Measurements from ENCODE around the gene NOL11.
A peak's percentile ranks its signal among the peaks of the same experiment; 100 is the strongest.

NOL11 gene

DNA sequence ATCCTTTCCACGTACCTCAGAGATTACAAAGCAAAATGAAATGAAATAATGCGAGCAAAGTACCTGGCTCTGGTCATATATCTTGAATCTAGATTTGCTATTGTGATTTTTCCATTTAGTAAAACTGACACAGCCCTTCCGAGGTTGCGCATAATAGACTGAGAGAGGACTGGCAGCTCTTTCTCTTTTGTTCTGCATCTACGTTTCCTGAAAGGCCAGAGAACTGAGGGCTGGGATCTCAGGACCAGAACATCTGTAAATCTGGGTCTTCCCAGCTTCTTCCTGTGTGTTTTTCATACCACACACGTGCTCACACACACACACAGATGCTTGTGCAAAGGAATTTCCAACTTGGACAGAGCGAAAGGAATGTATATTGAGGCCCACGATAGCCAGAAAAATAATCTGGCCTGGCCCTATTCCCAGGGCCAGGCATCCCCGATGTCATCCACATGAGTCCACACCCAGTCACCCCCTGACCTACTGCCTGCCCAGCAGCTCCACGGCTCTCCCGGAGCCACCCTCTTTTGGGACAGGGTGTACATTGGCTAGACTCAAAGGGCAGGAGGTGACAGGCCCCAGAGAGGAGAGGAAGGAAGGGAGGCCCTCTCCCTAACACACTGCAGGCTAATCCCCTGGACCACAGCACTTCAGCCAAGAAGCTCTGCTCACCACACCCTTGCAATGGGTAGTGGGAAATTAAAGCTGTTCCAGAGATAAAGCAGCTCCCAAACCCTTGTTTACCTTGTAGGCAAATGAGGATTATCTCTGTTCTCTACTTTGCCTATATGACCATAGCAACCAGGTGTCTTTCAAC lies 41.8 kb downstream of the NOL11 start:
- no peak overlapping the region for H2AK5ac ChIP-seq (ENCODE audit: low read length)
- no peaks in the 10 kb centered on the region for H3K36me3 ChIP-seq (ENCODE audit: control insufficient read depth, insufficient read depth, low read length)
- no peaks in the 10 kb centered on the region for H3K4me1 ChIP-seq (ENCODE audit: control insufficient read depth, low read depth, low read length)
- no peak overlapping the region for H4K5ac ChIP-seq (ENCODE audit: low read length)
- no peak overlapping the region for H2BK120ac ChIP-seq (ENCODE audit: low read depth, low read length)
- WGBS (ENCODE audit: extremely low coverage, insufficient coverage, low lambda C conversion rate): no CpG with 5 or more reads among the region's 11 CpGs
- no peaks in the 10 kb centered on the region for H3K79me2 ChIP-seq (ENCODE audit: control insufficient read depth, insufficient read depth, low read length)
- H3K4me2 ChIP-seq (ENCODE audit: low read length): no peak overlapping the region
- no peak overlapping the region for H3K56ac ChIP-seq (ENCODE audit: low read length)
- no peak overlapping the region for H2BK15ac ChIP-seq (replicated peaks; ENCODE audit: low read depth)
- H3K4me3 ChIP-seq (ENCODE audit: low read length): no peak overlapping the region
- H4K8ac ChIP-seq (ENCODE audit: low read depth, low read length): no peak overlapping the region
- no peaks in the 10 kb centered on the region for H3K27me3 ChIP-seq (ENCODE audit: insufficient read depth, low read length, poor library complexity)
- no peak for DNase-seq
- H3K9ac ChIP-seq (ENCODE audit: low read length): no peak overlapping the region
- H3K79me1 ChIP-seq (ENCODE audit: low read length): no peaks in the 10 kb centered on the region
- no peak overlapping the region for H3K27ac ChIP-seq (ENCODE audit: low read depth, low read length)
- H3K4ac ChIP-seq (ENCODE audit: low read depth, low read length): no peak overlapping the region
- H3K23ac ChIP-seq (ENCODE audit: low read length): no peak overlapping the region
- H2BK5ac ChIP-seq (ENCODE audit: low read length): no peak overlapping the region
- H3K18ac ChIP-seq (ENCODE audit: low read length): no peak overlapping the region

DNA sequence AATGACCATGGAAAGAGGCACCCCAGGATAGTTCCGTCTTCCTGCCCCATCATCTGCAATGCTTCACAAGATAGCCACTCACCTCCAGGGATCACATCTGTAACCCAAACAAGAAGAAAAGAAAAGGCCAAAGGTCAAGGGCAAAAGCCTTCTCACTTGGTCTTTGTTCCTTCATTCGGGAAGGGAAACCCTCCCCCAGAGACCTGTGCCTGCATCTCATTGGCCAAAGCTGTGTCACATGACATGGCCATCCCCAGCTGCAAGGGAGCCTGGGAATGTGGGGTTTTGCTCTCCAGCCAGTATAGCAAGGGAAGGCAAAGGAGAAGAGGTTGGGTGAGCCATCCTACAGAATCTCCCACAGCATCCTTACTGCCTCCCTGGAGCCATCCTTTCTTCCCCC lies 47.9 kb downstream of the NOL11 start:
- Histone ChIP-seq H3K79me1 (ENCODE audit: low read length) (no peaks in the 10 kb centered on the region), H2BK5ac (ENCODE audit: low read length) (no peak overlapping the region), H4K8ac (ENCODE audit: low read depth, low read length) (no peak overlapping the region), H3K4me3 (ENCODE audit: low read length) (no peak overlapping the region), H3K4me2 (ENCODE audit: low read length) (no peak overlapping the region), H3K56ac (ENCODE audit: low read length) (no peak overlapping the region), H3K27me3 (ENCODE audit: insufficient read depth, low read length, poor library complexity) (no peaks in the 10 kb centered on the region), H3K27ac (ENCODE audit: low read depth, low read length) (no peak overlapping the region), H3K4ac (ENCODE audit: low read depth, low read length) (no peak overlapping the region), H2AK5ac (ENCODE audit: low read length) (no peak overlapping the region), H3K4me1 (ENCODE audit: control insufficient read depth, low read depth, low read length) (no peaks in the 10 kb centered on the region), H3K9ac (ENCODE audit: low read length) (no peak overlapping the region), H3K36me3 (ENCODE audit: control insufficient read depth, insufficient read depth, low read length) (no peaks in the 10 kb centered on the region), H3K23ac (ENCODE audit: low read length) (no peak overlapping the region), H2BK15ac (replicated peaks; ENCODE audit: low read depth) (no peak overlapping the region), H2BK120ac (ENCODE audit: low read depth, low read length) (no peak overlapping the region), H4K5ac (ENCODE audit: low read length) (peak overlapping the region; percentile 23), H3K79me2 (ENCODE audit: control insufficient read depth, insufficient read depth, low read length) (no peaks in the 10 kb centered on the region), H3K18ac (ENCODE audit: low read length) (no peak overlapping the region)
- peak; percentile 11 for DNase-seq
- WGBS (ENCODE audit: extremely low coverage, insufficient coverage, low lambda C conversion rate): no CpG with 5 or more reads among the region's 2 CpGs

DNA sequence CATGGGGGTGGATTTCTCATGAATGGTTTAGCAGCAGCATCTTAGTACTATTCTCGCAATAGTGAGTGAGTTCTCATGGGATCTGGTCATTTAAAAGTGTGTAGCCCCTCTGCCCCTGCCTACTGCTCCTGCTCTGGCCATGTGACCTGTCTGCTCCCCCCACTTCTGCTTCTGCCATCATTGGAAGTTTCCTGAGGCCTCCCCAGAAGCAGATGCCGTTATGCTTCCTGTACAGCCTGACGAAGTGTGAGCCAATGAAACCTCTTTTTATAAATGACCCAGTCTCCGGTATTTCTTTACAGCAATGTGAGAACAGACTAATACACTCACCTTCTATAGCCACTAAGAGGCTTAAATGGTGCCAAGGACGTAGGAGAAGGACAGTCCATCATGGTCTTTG lies 51.5 kb downstream of the NOL11 start:
- Histone ChIP-seq H4K5ac (ENCODE audit: low read length) (no peak overlapping the region), H3K56ac (ENCODE audit: low read length) (no peak overlapping the region), H2BK120ac (ENCODE audit: low read depth, low read length) (no peak overlapping the region), H2BK15ac (replicated peaks; ENCODE audit: low read depth) (no peak overlapping the region), H3K23ac (ENCODE audit: low read length) (no peak overlapping the region), H3K79me1 (ENCODE audit: low read length) (no peaks in the 10 kb centered on the region), H3K9ac (ENCODE audit: low read length) (no peak overlapping the region), H3K79me2 (ENCODE audit: control insufficient read depth, insufficient read depth, low read length) (no peaks in the 10 kb centered on the region), H3K4me2 (ENCODE audit: low read length) (no peak overlapping the region), H3K27me3 (ENCODE audit: insufficient read depth, low read length, poor library complexity) (no peaks in the 10 kb centered on the region), H3K4me1 (ENCODE audit: control insufficient read depth, low read depth, low read length) (no peaks in the 10 kb centered on the region), H3K36me3 (ENCODE audit: control insufficient read depth, insufficient read depth, low read length) (no peaks in the 10 kb centered on the region), H2AK5ac (ENCODE audit: low read length) (no peak overlapping the region), H3K4ac (ENCODE audit: low read depth, low read length) (no peak overlapping the region), H3K4me3 (ENCODE audit: low read length) (no peak overlapping the region), H2BK5ac (ENCODE audit: low read length) (no peak overlapping the region), H4K8ac (ENCODE audit: low read depth, low read length) (no peak overlapping the region), H3K18ac (ENCODE audit: low read length) (no peak overlapping the region), H3K27ac (ENCODE audit: low read depth, low read length) (no peak overlapping the region)
- no peak for DNase-seq
- WGBS (ENCODE audit: extremely low coverage, insufficient coverage, low lambda C conversion rate): no CpG with 5 or more reads among the region's 5 CpGs

- H3K27me3 ChIP-seq (ENCODE audit: insufficient read depth, low read length, poor library complexity): no peaks in the 10 kb centered on the region
- no peak for DNase-seq
- H3K23ac ChIP-seq (ENCODE audit: low read length): no peak overlapping the region
- H3K4ac ChIP-seq (ENCODE audit: low read depth, low read length): no peak overlapping the region
- H3K4me3 ChIP-seq (ENCODE audit: low read length): no peak overlapping the region
- no peaks in the 10 kb centered on the region for H3K79me1 ChIP-seq (ENCODE audit: low read length)
- no peak overlapping the region for H3K9ac ChIP-seq (ENCODE audit: low read length)
- no peak overlapping the region for H3K56ac ChIP-seq (ENCODE audit: low read length)
- no peak overlapping the region for H3K18ac ChIP-seq (ENCODE audit: low read length)
- WGBS (ENCODE audit: extremely low coverage, insufficient coverage, low lambda C conversion rate): no CpG with 5 or more reads among the region's 3 CpGs
- no peak overlapping the region for H3K27ac ChIP-seq (ENCODE audit: low read depth, low read length)
- H4K8ac ChIP-seq (ENCODE audit: low read depth, low read length): no peak overlapping the region
- H3K4me2 ChIP-seq (ENCODE audit: low read length): no peak overlapping the region
- no peaks in the 10 kb centered on the region for H3K79me2 ChIP-seq (ENCODE audit: control insufficient read depth, insufficient read depth, low read length)
- no peak overlapping the region for H2BK120ac ChIP-seq (ENCODE audit: low read depth, low read length)
- no peaks in the 10 kb centered on the region for H3K36me3 ChIP-seq (ENCODE audit: control insufficient read depth, insufficient read depth, low read length)
- no peak overlapping the region for H2BK5ac ChIP-seq (ENCODE audit: low read length)
- H3K4me1 ChIP-seq (ENCODE audit: control insufficient read depth, low read depth, low read length): no peaks in the 10 kb centered on the region
- H2AK5ac ChIP-seq (ENCODE audit: low read length): no peak overlapping the region
- no peak overlapping the region for H4K5ac ChIP-seq (ENCODE audit: low read length)
- H2BK15ac ChIP-seq (replicated peaks; ENCODE audit: low read depth): no peak overlapping the region
Measured at GRCh38 chr17:67770539-67770938, 52.8 kb downstream of the NOL11 start.

DNA sequence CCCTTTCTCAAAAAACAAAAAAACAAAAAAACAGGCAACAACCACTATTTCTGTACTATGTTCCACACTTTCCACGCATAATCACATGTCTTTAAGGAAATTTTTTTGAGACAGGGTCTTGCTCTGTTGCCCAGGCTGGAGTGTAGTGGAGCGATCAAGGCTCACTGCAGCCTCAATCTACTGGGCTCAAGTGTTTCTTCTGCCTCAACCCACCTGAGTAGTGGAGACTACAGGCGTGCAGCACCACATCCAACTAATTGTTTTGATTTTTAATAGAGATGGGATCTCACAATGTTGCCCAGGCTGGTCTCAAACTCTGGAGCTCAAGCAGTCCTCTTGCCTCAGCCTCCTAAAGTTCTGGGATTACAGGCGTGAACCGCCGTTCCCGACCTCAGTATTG lies 54.9 kb downstream of the NOL11 start:
- Histone ChIP-seq H3K23ac (ENCODE audit: low read length) (no peak overlapping the region), H3K4me2 (ENCODE audit: low read length) (no peak overlapping the region), H4K5ac (ENCODE audit: low read length) (no peak overlapping the region), H3K36me3 (ENCODE audit: control insufficient read depth, insufficient read depth, low read length) (no peaks in the 10 kb centered on the region), H3K27ac (ENCODE audit: low read depth, low read length) (no peak overlapping the region), H3K79me1 (ENCODE audit: low read length) (no peaks in the 10 kb centered on the region), H3K9ac (ENCODE audit: low read length) (no peak overlapping the region), H2BK120ac (ENCODE audit: low read depth, low read length) (no peak overlapping the region), H4K8ac (ENCODE audit: low read depth, low read length) (no peak overlapping the region), H3K27me3 (ENCODE audit: insufficient read depth, low read length, poor library complexity) (no peaks in the 10 kb centered on the region), H3K4me3 (ENCODE audit: low read length) (no peak overlapping the region), H2BK15ac (replicated peaks; ENCODE audit: low read depth) (no peak overlapping the region), H3K4ac (ENCODE audit: low read depth, low read length) (no peak overlapping the region), H3K79me2 (ENCODE audit: control insufficient read depth, insufficient read depth, low read length) (no peaks in the 10 kb centered on the region), H2BK5ac (ENCODE audit: low read length) (no peak overlapping the region), H3K18ac (ENCODE audit: low read length) (no peak overlapping the region), H3K4me1 (ENCODE audit: control insufficient read depth, low read depth, low read length) (no peaks in the 10 kb centered on the region), H2AK5ac (ENCODE audit: low read length) (no peak overlapping the region), H3K56ac (ENCODE audit: low read length) (no peak overlapping the region)
- WGBS (ENCODE audit: extremely low coverage, insufficient coverage, low lambda C conversion rate): no CpG with 5 or more reads among the region's 7 CpGs
- DNase-seq: no peak

GRCh38 chr17:67773246-67773645 lies 55.5 kb downstream of the NOL11 start:
- no CpG with 5 or more reads among the region's 7 CpGs for WGBS (ENCODE audit: extremely low coverage, insufficient coverage, low lambda C conversion rate)

More at GRCh38 chr17:67773246-67773645, 55.5 kb downstream of the NOL11 start:
- no peak overlapping the region for H2AK5ac ChIP-seq (ENCODE audit: low read length)
- no peak overlapping the region for H3K9ac ChIP-seq (ENCODE audit: low read length)
- no peak overlapping the region for H3K27ac ChIP-seq (ENCODE audit: low read depth, low read length)
- no peak overlapping the region for H3K4me2 ChIP-seq (ENCODE audit: low read length)
- no peaks in the 10 kb centered on the region for H3K79me2 ChIP-seq (ENCODE audit: control insufficient read depth, insufficient read depth, low read length)
- H4K8ac ChIP-seq (ENCODE audit: low read depth, low read length): no peak overlapping the region
- no peak overlapping the region for H3K18ac ChIP-seq (ENCODE audit: low read length)
- H3K23ac ChIP-seq (ENCODE audit: low read length): no peak overlapping the region
- no peak overlapping the region for H2BK120ac ChIP-seq (ENCODE audit: low read depth, low read length)
- H3K4me1 ChIP-seq (ENCODE audit: control insufficient read depth, low read depth, low read length): no peaks in the 10 kb centered on the region
- H3K27me3 ChIP-seq (ENCODE audit: insufficient read depth, low read length, poor library complexity): no peaks in the 10 kb centered on the region
- no peak overlapping the region for H3K4ac ChIP-seq (ENCODE audit: low read depth, low read length)
- no peak overlapping the region for H4K5ac ChIP-seq (ENCODE audit: low read length)
- H3K79me1 ChIP-seq (ENCODE audit: low read length): no peaks in the 10 kb centered on the region
- DNase-seq: no peak
- H3K56ac ChIP-seq (ENCODE audit: low read length): no peak overlapping the region
- no peak overlapping the region for H2BK5ac ChIP-seq (ENCODE audit: low read length)
- H3K4me3 ChIP-seq (ENCODE audit: low read length): no peak overlapping the region
- no peaks in the 10 kb centered on the region for H3K36me3 ChIP-seq (ENCODE audit: control insufficient read depth, insufficient read depth, low read length)
- H2BK15ac ChIP-seq (replicated peaks; ENCODE audit: low read depth): no peak overlapping the region
